K562 (cell line): ENCODE results near the gene DPF1. TPM values are rescaled to one million over a fixed set of nuclear protein-coding genes. Genes with fewer than 3 reads are reported as not detected.

Experiments
- MLLT1 ChIP-seq, 2 experiments: fragments of 450-650 bp; IDR thresholded peaks; 2 replicates each; pipeline ENCODE4 v1.6.1; 2016
- PCBP2 ChIP-seq: fragments of 200-400 bp; formaldehyde crosslinking; IDR thresholded peaks from 2 replicates; pipeline ENCODE4 v1.6.1; 2018; ENCODE audit warnings: low read length, low read depth, mild to moderate bottlenecking, moderate library complexity; ENCODE audit not compliant: poor library complexity, severe bottlenecking
- SIRT6 ChIP-seq: IDR thresholded peaks from one replicate; pipeline ENCODE4 v1.6.1; 2012; ENCODE audit warnings: low read depth, mild to moderate bottlenecking, control low read depth, inconsistent platforms, low read length, moderate library complexity
- ZBTB33 ChIP-seq: sonication (generic); formaldehyde crosslinking; IDR thresholded peaks from 2 replicates; pipeline ENCODE4 v1.8.1; 2023; ENCODE audit warnings: mild to moderate bottlenecking, missing genetic modification reagents
- ZBTB7A ChIP-seq: IDR thresholded peaks from 2 replicates; pipeline ENCODE4 v1.6.1; 2011; ENCODE audit warnings: low read depth, mild to moderate bottlenecking, low read length, moderate library complexity, borderline replicate concordance; ENCODE audit not compliant: control insufficient read depth
- ZNF384 ChIP-seq: IDR thresholded peaks from 2 replicates; pipeline ENCODE4 v1.6.1; 2012; ENCODE audit warnings: low read depth, low read length, improper control_type of control experiment
- polyA plus RNA-seq, 8 experiments: library from polyadenylated mRNA; depleted of rRNA in 4 of 8; stranded (reverse) in 5 of 8; unstranded in 3 of 8; fragments of >200 nt; fragmentation: Nextera tagmentation in 2 of 8; fragmentation: Illumina TruSeq in 1 of 8; extraction: Ambion mirVana in 2 of 8; extraction: Trizol in 1 of 8; gene quantifications; 2 replicates each; pipeline versions ENCODE4 v1.2.1 to v1.2.3, GENCODE V29; 2011 to 2014; ENCODE audit warnings: inconsistent platforms in 1 of 8, missing spikeins in 1 of 8
- total RNA-seq, 7 experiments: library from RNA; depleted of rRNA in 6 of 7; stranded (reverse); fragments of >200 nt in 6 of 7; fragmentation: Illumina TruSeq in 2 of 7; extraction: Trizol in 2 of 7; gene quantifications; 2 replicates each; pipeline versions ENCODE4 v1.2.1 to v1.2.3, GENCODE V29; 2011 to 2021; ENCODE audit warnings: low replicate concordance in 1 of 7
- TF ChIP-seq, protein P1 (sequence below), 3 experiments: fragments of 200-800 bp in 1 of 3; sonication (Bioruptor generic) in 1 of 3; sonication (generic) in 1 of 3; formaldehyde crosslinking in 1 of 3; IDR thresholded peaks; 2 replicates each; pipeline versions ENCODE4 v1.6.1 to v1.8.0; 2016 to 2022; ENCODE audit warnings: mild to moderate bottlenecking in 2 of 3, missing compliant biosample characterization in 2 of 3, missing genetic modification characterization in 2 of 3, missing genetic modification reagents in 1 of 3

DPF1 gene
- total and polyA plus RNA-seq, 9 of the 15 experiments (the other 6 are each of a cell fraction or from before 2014, with no cell fraction given), result 0.10 to 5.7 (median 3.1) TPM

DNA sequence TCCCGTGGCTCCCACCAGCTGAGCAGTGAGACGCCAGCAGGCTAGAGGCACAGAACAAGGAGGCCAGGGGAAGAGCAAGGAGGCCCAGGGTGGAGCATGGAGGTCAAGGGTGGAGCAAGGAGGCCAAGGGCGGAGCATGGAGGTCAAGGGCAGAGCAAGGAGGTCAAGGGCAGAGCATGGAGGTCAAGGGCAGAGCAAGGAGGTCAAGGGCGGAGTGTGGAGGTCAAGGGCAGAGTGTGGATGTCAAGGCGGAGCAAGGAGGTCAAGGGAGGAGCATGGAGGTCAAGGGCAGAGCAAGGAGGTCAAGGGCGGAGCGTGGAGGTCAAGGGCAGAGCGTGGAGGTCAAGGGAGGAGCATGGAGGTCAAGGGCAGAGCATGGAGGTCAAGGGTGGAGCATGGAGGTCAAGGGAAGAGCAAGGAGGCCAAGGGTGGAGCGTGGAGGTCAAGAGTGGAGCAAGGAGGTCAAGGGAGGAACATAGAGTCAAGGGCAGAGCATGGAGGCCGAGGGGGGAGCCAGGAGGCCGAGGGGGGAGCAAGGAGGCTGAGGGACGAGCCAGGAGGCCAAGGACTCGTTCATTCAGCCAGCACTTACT lies 27.7 kb downstream of the DPF1 start (continued):
- TF ChIP-seq, protein P1, sequence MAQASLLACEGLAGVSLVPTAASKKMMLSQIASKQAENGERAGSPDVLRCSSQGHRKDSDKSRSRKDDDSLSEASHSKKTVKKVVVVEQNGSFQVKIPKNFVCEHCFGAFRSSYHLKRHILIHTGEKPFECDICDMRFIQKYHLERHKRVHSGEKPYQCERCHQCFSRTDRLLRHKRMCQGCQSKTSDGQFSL (CRISPR knock-in tag; IDR thresholded peaks at IDR 0.05), result peak; percentile 74; the same call in 1 of the 2 replicates
- TF ChIP-seq, protein P1 (tag; IDR thresholded peaks at IDR 0.05), result no peak
- TF ChIP-seq ZBTB7A (no peak), ZNF384 (no peak), SIRT6 (no peak), ZBTB33 (CRISPR knock-in tag) (no peak), MLLT1 (IDR thresholded peaks at IDR 0.05) (no peak), PCBP2 (no peak)
